ENCODE measurements around the gene ANHX. TPM values are rescaled to one million over a fixed set of nuclear protein-coding genes. Genes with fewer than 3 reads are reported as not detected.

ANHX gene
- total RNA-seq, 1 donor from 2014 or later = not detected

- Histone ChIP-seq H3K4me3 (ENCODE audit: low read length in 3 of 3) (no peak overlapping the region), H3K9me3 (ENCODE audit: control insufficient read depth in 3 of 3, low read length in 3 of 3) (peaks cover 0 to 13% (median 4%) of the 10 kb centered on the region in 3 donors), H3K4me1 (ENCODE audit: control insufficient read depth in 3 of 3, insufficient read depth in 3 of 3, low read length in 3 of 3) (no peaks in the 10 kb centered on the region), H3K36me3 (ENCODE audit: control insufficient read depth in 3 of 3, insufficient read depth in 3 of 3, low read length in 3 of 3) (no peaks in the 10 kb centered on the region), H3K27ac (ENCODE audit: low read depth, low read length) (no peak overlapping the region), H3K9ac (ENCODE audit: low read depth in 1 of 3, low read length in 3 of 3) (no peak overlapping the region), H3K27me3 (ENCODE audit: control insufficient read depth in 3 of 3, insufficient read depth in 3 of 3, low read length in 3 of 3) (no peaks in the 10 kb centered on the region)
Observed at GRCh38 chr12:133233006-133233405, 2.7 kb downstream of the ANHX start.

GRCh38 chr12:133231001-133231400 lies 4.7 kb downstream of the ANHX start:
- no peaks in the 10 kb centered on the region for H3K4me1 ChIP-seq (ENCODE audit: control insufficient read depth in 3 of 3, insufficient read depth in 3 of 3, low read length in 3 of 3)
- H3K9me3 ChIP-seq (ENCODE audit: control insufficient read depth in 3 of 3, low read length in 3 of 3) = peaks cover 3 to 21% (median 4%) of the 10 kb centered on the region in 3 donors
- H3K36me3 ChIP-seq (ENCODE audit: control insufficient read depth in 3 of 3, insufficient read depth in 3 of 3, low read length in 3 of 3) = no peaks in the 10 kb centered on the region
- no peak overlapping the region for H3K4me3 ChIP-seq (ENCODE audit: low read length in 3 of 3)
- H3K9ac ChIP-seq (ENCODE audit: low read depth in 1 of 3, low read length in 3 of 3) = no peak overlapping the region
- no peak overlapping the region for H3K27ac ChIP-seq (ENCODE audit: low read depth, low read length)
- no peaks in the 10 kb centered on the region for H3K27me3 ChIP-seq (ENCODE audit: control insufficient read depth in 3 of 3, insufficient read depth in 3 of 3, low read length in 3 of 3)

DNA sequence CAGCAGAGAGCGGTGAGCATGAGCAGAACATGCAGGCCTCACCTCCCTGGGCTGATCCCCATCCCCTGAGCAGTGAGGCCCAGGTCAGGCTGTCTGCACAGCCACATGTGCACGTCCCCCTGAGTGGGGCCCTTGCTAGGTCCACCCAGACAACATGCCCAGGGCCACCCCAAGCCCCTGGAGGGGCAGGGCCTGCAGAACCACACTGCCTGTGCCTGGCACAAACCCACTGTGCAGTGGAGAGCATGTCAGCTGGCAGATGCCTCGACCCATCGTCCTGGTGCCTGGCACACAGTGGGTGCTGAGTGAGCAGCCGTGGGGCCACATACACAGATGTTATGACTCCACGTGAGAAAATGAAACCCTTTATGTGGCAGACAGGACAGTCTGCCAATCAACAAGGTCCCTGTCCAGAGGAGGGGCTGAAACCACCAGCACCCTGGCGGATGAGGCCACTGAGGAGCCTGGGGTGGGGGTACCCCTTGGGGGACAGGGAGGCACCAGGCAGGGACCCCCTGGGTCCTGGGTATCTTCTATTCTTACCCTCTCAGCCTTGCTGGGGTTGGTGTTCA lies 8.3 kb downstream of the ANHX start:
- no peak overlapping the region for H3K27ac ChIP-seq (ENCODE audit: low read depth, low read length)
- H3K36me3 ChIP-seq (ENCODE audit: control insufficient read depth in 3 of 3, insufficient read depth in 3 of 3, low read length in 3 of 3) = no peaks in the 10 kb centered on the region
- H3K4me1 ChIP-seq (ENCODE audit: control insufficient read depth in 3 of 3, insufficient read depth in 3 of 3, low read length in 3 of 3) = no peaks in the 10 kb centered on the region
- H3K9me3 ChIP-seq (ENCODE audit: control insufficient read depth in 3 of 3, low read length in 3 of 3) = peaks cover 4 to 24% (median 9%) of the 10 kb centered on the region in 3 donors
- no peaks in the 10 kb centered on the region for H3K27me3 ChIP-seq (ENCODE audit: control insufficient read depth in 3 of 3, insufficient read depth in 3 of 3, low read length in 3 of 3)
- H3K4me3 ChIP-seq (ENCODE audit: low read length in 3 of 3) = no peak overlapping the region
- H3K9ac ChIP-seq (ENCODE audit: low read depth in 1 of 3, low read length in 3 of 3) = no peak overlapping the region

GRCh38 chr12:133226690-133227089 lies 9.0 kb downstream of the ANHX start:
- no peak overlapping the region for H3K9ac ChIP-seq (ENCODE audit: low read depth in 1 of 3, low read length in 3 of 3)
- H3K27ac ChIP-seq (ENCODE audit: low read depth, low read length) = no peak overlapping the region
- no peak overlapping the region for H3K4me3 ChIP-seq (ENCODE audit: low read length in 3 of 3)
- peaks cover 4 to 26% (median 9%) of the 10 kb centered on the region in 3 donors for H3K9me3 ChIP-seq (ENCODE audit: control insufficient read depth in 3 of 3, low read length in 3 of 3)
- no peaks in the 10 kb centered on the region for H3K36me3 ChIP-seq (ENCODE audit: control insufficient read depth in 3 of 3, insufficient read depth in 3 of 3, low read length in 3 of 3)
- no peaks in the 10 kb centered on the region for H3K4me1 ChIP-seq (ENCODE audit: control insufficient read depth in 3 of 3, insufficient read depth in 3 of 3, low read length in 3 of 3)
- H3K27me3 ChIP-seq (ENCODE audit: control insufficient read depth in 3 of 3, insufficient read depth in 3 of 3, low read length in 3 of 3) = no peaks in the 10 kb centered on the region

- Histone ChIP-seq H3K9me3 (ENCODE audit: control insufficient read depth in 3 of 3, low read length in 3 of 3) (peaks cover 6 to 27% (median 9%) of the 10 kb centered on the region in 3 donors), H3K36me3 (ENCODE audit: control insufficient read depth in 3 of 3, insufficient read depth in 3 of 3, low read length in 3 of 3) (no peaks in the 10 kb centered on the region)
Observed at GRCh38 chr12:133225527-133225926, 10.2 kb downstream of the ANHX start.

DNA sequence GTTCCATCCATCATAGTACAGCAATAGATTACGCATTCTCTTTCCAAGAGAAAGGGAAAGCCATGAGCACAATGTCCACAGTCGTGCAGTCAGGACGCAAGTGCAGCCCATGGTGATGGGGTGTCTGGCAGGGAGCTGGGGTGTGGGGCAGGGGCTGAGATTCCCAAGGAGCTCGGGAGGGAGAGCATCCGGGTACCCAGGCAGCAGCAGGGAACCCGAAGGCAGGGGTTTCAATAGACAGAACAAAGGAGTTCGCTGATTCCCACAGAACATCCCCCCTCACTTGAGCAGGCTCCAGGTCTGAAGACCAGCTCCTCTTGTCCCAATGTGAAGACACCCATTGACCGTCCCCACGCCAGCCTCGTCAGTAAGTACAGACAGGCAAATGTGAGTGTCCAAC lies 13.5 kb downstream of the ANHX start:
- Histone ChIP-seq H3K36me3 (ENCODE audit: control insufficient read depth in 3 of 3, insufficient read depth in 3 of 3, low read length in 3 of 3) (no peaks in the 10 kb centered on the region), H3K4me3 (ENCODE audit: low read length in 3 of 3) (peak overlapping the region in 1 of 3 donors; percentile 14), H3K9ac (ENCODE audit: low read depth in 1 of 3, low read length in 3 of 3) (no peak overlapping the region), H3K27me3 (ENCODE audit: control insufficient read depth in 3 of 3, insufficient read depth in 3 of 3, low read length in 3 of 3) (no peaks in the 10 kb centered on the region), H3K27ac (ENCODE audit: low read depth, low read length) (no peak overlapping the region), H3K9me3 (ENCODE audit: control insufficient read depth in 3 of 3, low read length in 3 of 3) (peaks cover 11 to 40% (median 25%) of the 10 kb centered on the region in 3 donors), H3K4me1 (ENCODE audit: control insufficient read depth in 3 of 3, insufficient read depth in 3 of 3, low read length in 3 of 3) (no peaks in the 10 kb centered on the region)

More at GRCh38 chr12:133225527-133225926, 10.2 kb downstream of the ANHX start:
- Histone ChIP-seq H3K27ac (ENCODE audit: low read depth, low read length) (no peak overlapping the region), H3K9ac (ENCODE audit: low read depth in 1 of 3, low read length in 3 of 3) (no peak overlapping the region), H3K27me3 (ENCODE audit: control insufficient read depth in 3 of 3, insufficient read depth in 3 of 3, low read length in 3 of 3) (no peaks in the 10 kb centered on the region), H3K4me3 (ENCODE audit: low read length in 3 of 3) (no peak overlapping the region), H3K4me1 (ENCODE audit: control insufficient read depth in 3 of 3, insufficient read depth in 3 of 3, low read length in 3 of 3) (no peaks in the 10 kb centered on the region)

DNA sequence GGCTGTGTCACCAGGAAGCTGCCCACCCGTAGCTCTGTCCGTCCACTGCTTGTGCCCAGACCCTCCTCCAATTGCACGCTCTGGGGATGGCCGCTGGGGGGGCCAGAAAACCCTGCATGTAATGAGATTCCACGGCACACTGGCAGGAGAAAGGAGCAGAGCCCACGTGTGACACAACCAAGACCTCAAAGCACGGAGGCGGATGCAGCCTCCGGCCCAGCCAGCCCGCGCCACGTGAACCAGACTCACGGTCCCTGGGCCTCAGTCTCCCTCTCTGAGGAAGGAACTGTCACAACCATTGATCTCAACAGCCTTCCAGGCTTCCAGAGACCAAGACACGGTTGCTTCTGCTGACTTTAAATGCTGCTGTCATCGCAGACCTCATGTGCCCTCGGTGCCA lies 14.4 kb downstream of the ANHX start:
- H3K27me3 ChIP-seq (ENCODE audit: control insufficient read depth in 3 of 3, insufficient read depth in 3 of 3, low read length in 3 of 3) = no peaks in the 10 kb centered on the region
- no peaks in the 10 kb centered on the region for H3K4me1 ChIP-seq (ENCODE audit: control insufficient read depth in 3 of 3, insufficient read depth in 3 of 3, low read length in 3 of 3)
- no peaks in the 10 kb centered on the region for H3K36me3 ChIP-seq (ENCODE audit: control insufficient read depth in 3 of 3, insufficient read depth in 3 of 3, low read length in 3 of 3)
- H3K9me3 ChIP-seq (ENCODE audit: control insufficient read depth in 3 of 3, low read length in 3 of 3) = peaks cover 10 to 39% (median 34%) of the 10 kb centered on the region in 3 donors
- no peak overlapping the region for H3K4me3 ChIP-seq (ENCODE audit: low read length in 3 of 3)
- H3K27ac ChIP-seq (ENCODE audit: low read depth, low read length) = no peak overlapping the region
- H3K9ac ChIP-seq (ENCODE audit: low read depth in 1 of 3, low read length in 3 of 3) = no peak overlapping the region

GRCh38 chr12:133220521-133220920 lies 15.2 kb downstream of the ANHX start:
- H3K4me1 ChIP-seq (ENCODE audit: control insufficient read depth in 3 of 3, insufficient read depth in 3 of 3, low read length in 3 of 3) = no peaks in the 10 kb centered on the region
- peaks cover 7 to 38% (median 35%) of the 10 kb centered on the region in 3 donors for H3K9me3 ChIP-seq (ENCODE audit: control insufficient read depth in 3 of 3, low read length in 3 of 3)
- no peak overlapping the region for H3K27ac ChIP-seq (ENCODE audit: low read depth, low read length)
- no peaks in the 10 kb centered on the region for H3K27me3 ChIP-seq (ENCODE audit: control insufficient read depth in 3 of 3, insufficient read depth in 3 of 3, low read length in 3 of 3)
- H3K9ac ChIP-seq (ENCODE audit: low read depth in 1 of 3, low read length in 3 of 3) = no peak overlapping the region
- H3K4me3 ChIP-seq (ENCODE audit: low read length in 3 of 3) = no peak overlapping the region
- H3K36me3 ChIP-seq (ENCODE audit: control insufficient read depth in 3 of 3, insufficient read depth in 3 of 3, low read length in 3 of 3) = no peaks in the 10 kb centered on the region

GRCh38 chr12:133217219-133217618 lies 18.5 kb downstream of the ANHX start:
- Histone ChIP-seq H3K27ac (ENCODE audit: low read depth, low read length) (no peak overlapping the region), H3K27me3 (ENCODE audit: control insufficient read depth in 3 of 3, insufficient read depth in 3 of 3, low read length in 3 of 3) (no peaks in the 10 kb centered on the region), H3K9me3 (ENCODE audit: control insufficient read depth in 3 of 3, low read length in 3 of 3) (peaks cover 15 to 44% (median 39%) of the 10 kb centered on the region in 3 donors), H3K9ac (ENCODE audit: low read depth in 1 of 3, low read length in 3 of 3) (no peak overlapping the region), H3K36me3 (ENCODE audit: control insufficient read depth in 3 of 3, insufficient read depth in 3 of 3, low read length in 3 of 3) (no peaks in the 10 kb centered on the region), H3K4me1 (ENCODE audit: control insufficient read depth in 3 of 3, insufficient read depth in 3 of 3, low read length in 3 of 3) (no peaks in the 10 kb centered on the region), H3K4me3 (ENCODE audit: low read length in 3 of 3) (no peak overlapping the region)

DNA sequence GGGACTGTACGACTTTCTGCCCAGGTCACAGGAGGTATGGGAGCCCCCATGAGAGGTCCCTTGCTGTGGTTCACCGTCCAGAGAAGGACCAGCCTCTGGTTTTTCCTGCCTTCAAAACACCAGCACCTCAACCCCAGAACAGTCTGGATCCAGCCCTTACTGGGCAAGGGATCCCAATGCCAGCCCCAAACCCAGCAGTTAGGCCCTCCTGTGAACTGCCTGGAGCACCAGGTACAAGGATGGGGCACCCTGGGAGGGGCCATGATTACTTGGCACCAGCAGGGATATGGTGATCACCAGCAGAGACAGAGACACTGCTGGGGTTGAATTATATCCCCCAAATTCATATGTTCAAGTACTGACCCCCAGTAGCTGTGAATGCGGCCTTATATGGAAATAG lies 20.0 kb downstream of the ANHX start:
- no peaks in the 10 kb centered on the region for H3K4me1 ChIP-seq (ENCODE audit: control insufficient read depth in 3 of 3, insufficient read depth in 3 of 3, low read length in 3 of 3)
- peaks cover 23 to 45% (median 43%) of the 10 kb centered on the region in 3 donors for H3K9me3 ChIP-seq (ENCODE audit: control insufficient read depth in 3 of 3, low read length in 3 of 3)
- no peak overlapping the region for H3K9ac ChIP-seq (ENCODE audit: low read depth in 1 of 3, low read length in 3 of 3)
- no peak overlapping the region for H3K4me3 ChIP-seq (ENCODE audit: low read length in 3 of 3)
- no peaks in the 10 kb centered on the region for H3K27me3 ChIP-seq (ENCODE audit: control insufficient read depth in 3 of 3, insufficient read depth in 3 of 3, low read length in 3 of 3)
- no peaks in the 10 kb centered on the region for H3K36me3 ChIP-seq (ENCODE audit: control insufficient read depth in 3 of 3, insufficient read depth in 3 of 3, low read length in 3 of 3)
- H3K27ac ChIP-seq (ENCODE audit: low read depth, low read length) = no peak overlapping the region
